Retinal pigment epithelial cell (primary cell): ENCODE results near the gene FAM180A.
"Not testable (repeated sequence)": the region's sequence is repeated elsewhere in the genome, so short reads cannot be mapped to it uniquely, and the experiment has no call there.

Experiments used
- DNase-seq: peaks from one replicate; pipeline ENCODE4 v3.0.0-alpha.2; 2010; ENCODE audit warnings: low read depth
- H3K4me3 ChIP-seq: 2 replicates; pipeline ENCODE4 v1.5.1; 2011; ENCODE audit warnings: mild to moderate bottlenecking, low read length, control low read depth, moderate library complexity
- TF ChIP-seq, protein P1 (sequence below): conservative IDR thresholded peaks from 2 replicates; pipeline ENCODE4 v1.5.1; 2011; ENCODE audit warnings: low read depth, low read length, control low read depth, inconsistent platforms

The FAM180A gene

DNA sequence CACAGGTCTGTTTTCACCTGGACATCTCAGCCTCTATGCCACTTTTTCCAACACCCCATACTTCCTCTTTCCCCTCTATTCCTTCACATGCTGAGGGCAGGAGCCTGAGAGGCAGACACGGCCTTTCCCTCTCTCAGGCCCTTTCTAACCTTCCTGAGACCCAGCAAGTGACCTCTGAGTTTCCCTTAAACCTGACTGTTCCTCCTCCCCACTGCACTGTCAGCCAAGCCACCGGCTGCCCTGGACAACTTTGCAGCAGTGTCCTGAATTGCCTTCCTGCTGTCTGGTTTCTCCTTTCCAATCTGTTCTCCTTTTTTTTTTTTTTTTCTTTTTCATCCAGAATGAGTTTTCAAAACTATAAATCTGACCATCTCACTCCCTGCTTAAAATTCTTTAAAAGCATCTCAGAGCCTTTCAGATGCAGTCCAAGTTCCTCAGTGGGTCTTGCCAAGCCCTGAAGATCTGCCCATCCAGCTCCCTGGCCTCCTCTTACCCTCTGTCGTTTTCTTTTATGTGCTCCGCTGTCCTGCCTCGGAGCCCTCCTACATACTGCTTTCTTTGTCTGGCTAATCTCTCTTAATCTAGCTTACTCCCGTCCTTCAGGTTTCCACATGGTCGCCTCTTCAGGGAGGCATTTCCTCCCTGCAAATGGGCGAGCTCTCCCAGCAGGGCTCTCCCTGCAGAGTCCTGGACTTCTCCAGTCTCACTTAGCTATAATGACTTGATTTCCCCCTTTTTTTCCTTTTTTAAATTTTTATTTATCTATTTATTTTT is 51.1 kb downstream of the FAM180A start:
- DNase-seq: no peak
- TF ChIP-seq, protein P1, sequence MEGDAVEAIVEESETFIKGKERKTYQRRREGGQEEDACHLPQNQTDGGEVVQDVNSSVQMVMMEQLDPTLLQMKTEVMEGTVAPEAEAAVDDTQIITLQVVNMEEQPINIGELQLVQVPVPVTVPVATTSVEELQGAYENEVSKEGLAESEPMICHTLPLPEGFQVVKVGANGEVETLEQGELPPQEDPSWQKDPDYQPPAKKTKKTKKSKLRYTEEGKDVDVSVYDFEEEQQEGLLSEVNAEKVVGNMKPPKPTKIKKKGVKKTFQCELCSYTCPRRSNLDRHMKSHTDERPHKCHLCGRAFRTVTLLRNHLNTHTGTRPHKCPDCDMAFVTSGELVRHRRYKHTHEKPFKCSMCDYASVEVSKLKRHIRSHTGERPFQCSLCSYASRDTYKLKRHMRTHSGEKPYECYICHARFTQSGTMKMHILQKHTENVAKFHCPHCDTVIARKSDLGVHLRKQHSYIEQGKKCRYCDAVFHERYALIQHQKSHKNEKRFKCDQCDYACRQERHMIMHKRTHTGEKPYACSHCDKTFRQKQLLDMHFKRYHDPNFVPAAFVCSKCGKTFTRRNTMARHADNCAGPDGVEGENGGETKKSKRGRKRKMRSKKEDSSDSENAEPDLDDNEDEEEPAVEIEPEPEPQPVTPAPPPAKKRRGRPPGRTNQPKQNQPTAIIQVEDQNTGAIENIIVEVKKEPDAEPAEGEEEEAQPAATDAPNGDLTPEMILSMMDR: no peak
- H3K4me3 ChIP-seq: no peak overlapping the region

DNA sequence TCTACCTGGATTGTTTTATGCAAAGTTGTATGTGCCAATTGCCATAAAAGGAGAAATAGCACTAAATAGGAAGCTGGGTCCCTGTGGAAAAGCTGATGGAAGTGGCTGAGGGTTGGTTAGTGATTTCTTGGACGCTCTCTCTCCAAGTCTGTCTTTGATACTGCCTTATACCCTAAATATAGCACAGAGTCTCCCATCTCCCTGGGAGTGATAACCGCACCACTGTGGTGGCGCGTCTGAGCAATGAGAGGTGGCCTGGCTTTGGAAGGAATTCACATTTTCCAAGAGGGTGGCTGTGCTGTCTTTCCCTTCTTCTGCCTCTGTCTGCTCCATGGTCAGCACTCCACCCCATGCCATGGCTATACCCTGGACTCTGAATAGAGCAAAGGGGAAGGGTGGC is 55.1 kb downstream of the FAM180A start:
- no peak overlapping the region for H3K4me3 ChIP-seq
- TF ChIP-seq, protein P1: no peak
- no peak for DNase-seq

DNA sequence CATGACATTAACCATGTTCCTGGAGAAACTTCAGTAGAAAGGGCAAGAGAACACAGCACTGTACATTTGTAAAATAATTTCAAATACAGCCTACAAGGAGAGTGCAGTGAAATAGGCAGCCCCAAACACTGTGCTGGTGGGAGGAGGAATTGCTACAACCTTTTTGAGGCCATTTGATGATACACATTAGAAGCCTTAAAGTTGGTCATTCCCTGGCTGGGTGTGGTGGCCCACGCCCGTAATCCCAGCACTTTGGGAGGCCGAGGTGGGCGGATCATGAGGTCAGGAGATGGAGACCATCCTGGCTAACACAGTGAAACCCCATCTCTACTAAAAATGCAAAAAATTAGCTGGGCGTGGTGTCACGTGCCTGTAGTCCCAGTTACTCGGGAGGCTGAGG is 56.0 kb downstream of the FAM180A start:
- H3K4me3 ChIP-seq, DNase-seq: not testable (repeated sequence)

DNA sequence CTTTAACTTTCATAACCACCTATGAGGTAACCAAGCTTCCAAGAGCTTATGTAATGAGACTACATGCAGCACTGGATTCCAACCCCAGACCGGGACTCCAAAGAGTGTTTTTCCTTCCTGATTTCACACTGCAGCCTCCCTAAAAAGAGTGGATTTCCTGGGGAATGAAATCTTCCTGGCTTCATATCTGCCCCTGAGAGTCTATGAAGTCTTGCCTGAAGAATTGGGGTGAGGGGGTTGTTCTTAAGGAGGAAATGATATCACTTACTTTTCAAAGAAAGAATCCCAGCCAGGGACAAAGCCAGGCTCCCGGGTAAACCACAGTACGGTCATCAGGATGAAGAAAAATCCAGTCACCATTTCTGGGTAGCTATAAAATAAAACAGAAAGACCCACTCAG is 56.6 kb downstream of the FAM180A start:
- TF ChIP-seq, protein P1: no peak
- H3K4me3 ChIP-seq: no peak overlapping the region
- DNase-seq: no peak

DNA sequence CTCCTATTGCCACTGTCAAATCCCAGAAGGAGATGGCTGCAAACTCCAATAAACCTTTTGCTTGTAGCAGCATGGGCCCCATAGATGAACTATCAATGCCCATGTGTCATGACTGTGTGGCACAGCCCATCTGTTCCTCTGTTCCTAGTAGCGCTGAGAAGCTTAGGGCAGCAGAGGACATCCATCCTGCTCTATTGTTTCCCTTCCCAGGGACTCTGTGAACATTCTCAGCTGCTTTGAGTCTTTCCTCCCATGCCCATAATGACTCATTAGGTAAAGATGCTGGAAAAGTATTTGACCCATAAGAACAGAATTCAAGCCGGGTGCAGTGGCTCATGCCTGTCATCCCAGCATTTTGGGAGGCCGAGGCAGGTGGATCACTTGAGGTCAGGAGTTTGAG is 58.0 kb downstream of the FAM180A start:
- DNase-seq: peak; percentile 34
- no peak overlapping the region for H3K4me3 ChIP-seq
- TF ChIP-seq, protein P1: no peak

DNA sequence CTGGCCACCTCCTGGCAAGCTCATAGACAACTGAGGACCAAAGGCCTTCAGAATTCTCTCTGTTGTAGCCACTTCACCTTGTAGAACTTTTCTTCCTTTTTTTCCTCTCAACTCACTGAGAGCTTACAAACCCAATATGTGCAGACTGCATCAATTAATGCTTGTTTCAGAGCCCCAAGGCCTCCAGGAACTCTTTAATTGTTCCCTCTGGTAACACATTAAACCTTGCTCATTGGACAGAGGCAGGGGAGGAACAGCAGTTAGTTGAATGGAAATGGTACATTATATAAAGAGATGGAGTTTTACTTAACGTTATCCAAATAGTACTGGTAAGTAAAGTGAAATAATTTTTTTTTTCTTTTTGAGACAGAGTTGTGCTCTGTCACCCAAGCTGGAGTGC is 61.1 kb downstream of the FAM180A start:
- TF ChIP-seq, protein P1: no peak
- no peak for DNase-seq
- H3K4me3 ChIP-seq: no peak overlapping the region

DNA sequence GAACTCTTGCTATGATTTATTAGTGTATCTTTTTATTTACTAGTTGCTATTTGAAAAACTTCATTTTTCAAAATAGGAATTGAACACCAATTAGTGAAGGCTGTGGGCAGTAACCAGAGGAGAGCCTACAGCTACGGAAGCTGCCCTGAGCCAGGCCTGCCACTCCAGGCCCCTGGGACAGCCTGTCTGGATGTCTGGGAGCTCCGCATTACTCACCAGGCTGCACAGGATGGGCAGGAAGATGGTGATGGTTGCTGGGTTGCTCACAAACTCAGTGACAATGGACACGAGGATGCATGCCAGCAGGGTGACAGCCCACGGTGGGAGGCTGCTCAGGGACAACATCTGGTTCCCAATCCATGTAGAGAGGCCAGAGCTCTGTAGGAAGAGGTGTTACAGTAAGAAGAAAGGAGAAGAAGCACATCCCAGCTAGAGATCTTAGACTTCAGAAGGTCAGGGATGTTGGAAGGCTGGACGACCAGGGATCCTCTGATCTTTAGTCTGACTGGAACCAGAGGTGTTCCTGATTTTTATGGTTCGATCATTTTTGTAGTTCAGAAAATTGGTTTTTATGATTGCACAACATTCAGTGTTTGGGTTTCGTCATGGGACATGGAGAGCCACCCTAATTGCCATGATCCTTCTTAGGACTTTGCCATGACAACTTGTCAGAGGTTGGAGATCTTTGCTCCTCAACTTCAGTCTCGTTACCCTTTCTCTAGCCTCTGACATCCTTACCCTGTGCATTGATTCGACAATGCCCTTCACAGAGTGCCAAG is 63.1 kb downstream of the FAM180A start:
- TF ChIP-seq, protein P1: no peak
- no peak for DNase-seq
- H3K4me3 ChIP-seq: no peak overlapping the region
